NB4 (cell line): Measurements from ENCODE around the gene NDUFAF3.
A peak's percentile ranks its signal among the peaks of the same experiment; 100 is the strongest.

Experiments used
- DNase-seq: peaks from one replicate; pipeline ENCODE4 v3.0.0; 2010; ENCODE audit warnings: low read depth
- H3K4me3 ChIP-seq: one replicate; pipeline ENCODE4 v1.5.1; 2011; ENCODE audit warnings: mild to moderate bottlenecking, low read depth, low read length, moderate library complexity
- MYC ChIP-seq: IDR thresholded peaks from 2 replicates; pipeline ENCODE4 v1.6.1; 2011; ENCODE audit warnings: low read depth, low read length
- POLR2A ChIP-seq: IDR thresholded peaks from 2 replicates; pipeline ENCODE4 v1.6.1; 2011; ENCODE audit warnings: mild to moderate bottlenecking; ENCODE audit not compliant: insufficient read length; ENCODE audit errors: extremely low read depth
- TF ChIP-seq, protein P1 (sequence below): IDR thresholded peaks from one replicate; pipeline ENCODE4 v1.5.1; 2012; ENCODE audit warnings: low read depth, low read length
- TF ChIP-seq, protein P2 (sequence below): IDR thresholded peaks from 2 replicates; pipeline ENCODE4 v1.6.1; 2011; ENCODE audit warnings: low read depth, low read length

NDUFAF3 gene

DNA sequence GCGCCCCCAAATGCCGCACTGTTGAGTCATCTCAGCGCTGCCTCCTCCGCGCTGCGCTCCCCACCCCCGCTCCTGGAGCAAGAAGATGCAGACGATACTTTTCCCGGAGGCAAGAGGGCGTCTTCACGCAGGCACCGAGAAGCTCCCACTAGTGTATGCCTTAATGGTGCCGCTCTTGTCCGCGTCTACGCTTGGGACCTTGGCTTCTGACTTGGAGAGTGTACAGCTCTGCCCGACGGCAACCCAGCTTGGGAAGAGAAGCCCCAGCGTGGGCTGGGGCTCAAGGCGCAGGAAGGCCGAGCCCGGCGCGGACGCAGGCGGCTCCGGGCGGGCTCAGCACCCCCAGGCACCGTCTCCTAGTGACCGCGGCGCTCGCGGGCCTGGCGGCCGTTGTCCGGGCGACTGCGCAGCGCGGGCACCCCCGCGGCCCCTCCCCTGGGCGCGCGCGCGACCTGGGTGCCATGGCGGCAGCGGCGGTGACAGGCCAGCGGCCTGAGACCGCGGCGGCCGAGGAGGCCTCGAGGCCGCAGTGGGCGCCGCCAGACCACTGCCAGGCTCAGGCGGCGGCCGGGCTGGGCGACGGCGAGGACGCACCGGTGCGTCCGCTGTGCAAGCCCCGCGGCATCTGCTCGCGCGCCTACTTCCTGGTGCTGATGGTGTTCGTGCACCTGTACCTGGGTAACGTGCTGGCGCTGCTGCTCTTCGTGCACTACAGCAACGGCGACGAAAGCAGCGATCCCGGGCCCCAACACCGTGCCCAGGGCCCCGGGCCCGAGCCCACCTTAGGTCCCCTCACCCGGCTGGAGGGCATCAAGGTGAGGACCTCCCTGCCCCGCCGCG is 31.9 kb upstream of the NDUFAF3 start, which contains the start of gene P4HTM:
TSS of gene P4HTM (plus strand) at position 446 of the 840 bp plus-strand sequence. CDS start at position 462, 16 bp downstream.
- peak; percentile 85 for DNase-seq
- TF ChIP-seq POLR2A (no peak), MYC (no peak)
- TF ChIP-seq, protein P1, sequence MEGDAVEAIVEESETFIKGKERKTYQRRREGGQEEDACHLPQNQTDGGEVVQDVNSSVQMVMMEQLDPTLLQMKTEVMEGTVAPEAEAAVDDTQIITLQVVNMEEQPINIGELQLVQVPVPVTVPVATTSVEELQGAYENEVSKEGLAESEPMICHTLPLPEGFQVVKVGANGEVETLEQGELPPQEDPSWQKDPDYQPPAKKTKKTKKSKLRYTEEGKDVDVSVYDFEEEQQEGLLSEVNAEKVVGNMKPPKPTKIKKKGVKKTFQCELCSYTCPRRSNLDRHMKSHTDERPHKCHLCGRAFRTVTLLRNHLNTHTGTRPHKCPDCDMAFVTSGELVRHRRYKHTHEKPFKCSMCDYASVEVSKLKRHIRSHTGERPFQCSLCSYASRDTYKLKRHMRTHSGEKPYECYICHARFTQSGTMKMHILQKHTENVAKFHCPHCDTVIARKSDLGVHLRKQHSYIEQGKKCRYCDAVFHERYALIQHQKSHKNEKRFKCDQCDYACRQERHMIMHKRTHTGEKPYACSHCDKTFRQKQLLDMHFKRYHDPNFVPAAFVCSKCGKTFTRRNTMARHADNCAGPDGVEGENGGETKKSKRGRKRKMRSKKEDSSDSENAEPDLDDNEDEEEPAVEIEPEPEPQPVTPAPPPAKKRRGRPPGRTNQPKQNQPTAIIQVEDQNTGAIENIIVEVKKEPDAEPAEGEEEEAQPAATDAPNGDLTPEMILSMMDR = no peak
- TF ChIP-seq, protein P2, sequence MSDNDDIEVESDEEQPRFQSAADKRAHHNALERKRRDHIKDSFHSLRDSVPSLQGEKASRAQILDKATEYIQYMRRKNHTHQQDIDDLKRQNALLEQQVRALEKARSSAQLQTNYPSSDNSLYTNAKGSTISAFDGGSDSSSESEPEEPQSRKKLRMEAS = no peak

DNA sequence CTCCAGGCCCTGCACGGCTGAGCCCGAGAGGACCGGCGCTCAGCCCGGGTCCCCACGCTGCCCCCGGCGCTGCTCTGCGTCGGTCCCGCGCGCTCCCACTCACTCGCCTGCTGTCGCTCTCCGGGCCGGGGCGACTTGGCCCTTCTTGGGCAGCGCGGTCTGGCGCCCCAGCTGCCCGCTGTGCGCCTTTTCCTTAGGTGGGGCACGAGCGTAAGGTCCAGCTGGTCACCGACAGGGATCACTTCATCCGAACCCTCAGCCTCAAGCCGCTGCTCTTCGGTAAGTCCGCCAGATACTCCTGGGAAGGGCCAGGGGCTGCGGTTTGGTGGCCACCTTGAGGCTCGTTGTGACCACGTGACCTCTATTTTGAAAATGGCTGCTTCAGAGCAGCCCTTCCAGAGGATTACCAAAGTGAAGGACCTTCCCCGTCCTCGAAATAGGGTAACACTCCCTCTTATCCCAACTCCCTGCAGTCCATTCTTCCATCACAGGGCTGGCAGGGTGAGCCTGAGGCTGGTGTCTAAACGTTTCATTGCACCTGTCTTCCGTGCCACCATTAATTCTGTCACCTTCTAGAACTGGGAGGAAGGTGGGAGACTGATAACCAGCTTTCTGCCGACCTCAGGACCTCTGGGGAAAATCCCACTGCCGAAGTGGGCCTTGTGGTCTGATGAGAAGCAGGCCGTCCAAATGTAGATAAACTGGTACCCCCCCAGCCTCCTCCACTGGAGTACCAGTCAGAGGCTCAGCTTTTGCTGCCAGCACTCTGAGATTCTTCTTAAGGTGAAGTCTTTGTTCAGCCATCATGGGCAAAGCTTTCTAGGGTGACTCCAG is 31.1 kb upstream of the NDUFAF3 start:
- TF ChIP-seq, protein P2 = no peak
- TF ChIP-seq MYC (no peak), POLR2A (no peak)
- TF ChIP-seq, protein P1 = no peak
- DNase-seq = no peak
- no peak overlapping the region for H3K4me3 ChIP-seq

More for the DNA sequence above, 31.9 kb upstream of the NDUFAF3 start, which contains the start of gene P4HTM:
- H3K4me3 ChIP-seq = peak within 1 kb of the TSS; percentile 51

DNA sequence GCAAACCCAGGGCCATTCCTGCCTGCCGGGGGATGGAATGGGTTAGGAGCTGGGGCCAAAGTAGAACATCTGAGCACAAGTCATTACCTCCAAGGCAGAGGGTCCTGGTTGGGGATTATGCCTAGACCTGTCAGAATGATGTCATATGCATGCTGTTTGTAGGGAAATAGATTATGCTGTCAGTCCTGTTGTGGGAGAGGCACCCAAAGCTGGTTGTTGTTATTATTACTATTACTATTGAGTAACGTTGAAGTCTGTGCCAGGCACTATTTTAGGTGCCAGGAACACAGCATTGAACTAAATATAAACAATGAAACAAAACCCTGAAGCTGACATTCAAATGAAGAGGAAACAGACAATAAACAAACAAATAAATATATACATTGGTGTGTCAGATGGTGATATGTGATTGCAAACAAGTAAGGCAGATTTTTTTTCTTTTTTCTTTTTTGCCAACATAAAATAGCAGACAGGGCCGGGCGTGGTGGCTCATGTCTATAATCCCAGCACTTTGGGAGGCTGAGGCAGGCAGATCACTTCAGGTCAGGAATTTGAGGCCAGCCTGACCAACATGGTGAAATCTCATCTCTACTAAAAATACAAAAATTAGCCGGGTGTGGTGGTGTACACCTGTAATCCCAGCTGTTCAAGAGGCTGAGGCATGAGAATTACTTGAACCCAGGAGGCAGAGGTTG is 29.9 kb upstream of the NDUFAF3 start:
- no peak overlapping the region for H3K4me3 ChIP-seq
- DNase-seq = no peak
- no peak for TF ChIP-seq MYC
- TF ChIP-seq, protein P1 = no peak
- TF ChIP-seq, protein P2 = no peak
- TF ChIP-seq POLR2A = no peak

DNA sequence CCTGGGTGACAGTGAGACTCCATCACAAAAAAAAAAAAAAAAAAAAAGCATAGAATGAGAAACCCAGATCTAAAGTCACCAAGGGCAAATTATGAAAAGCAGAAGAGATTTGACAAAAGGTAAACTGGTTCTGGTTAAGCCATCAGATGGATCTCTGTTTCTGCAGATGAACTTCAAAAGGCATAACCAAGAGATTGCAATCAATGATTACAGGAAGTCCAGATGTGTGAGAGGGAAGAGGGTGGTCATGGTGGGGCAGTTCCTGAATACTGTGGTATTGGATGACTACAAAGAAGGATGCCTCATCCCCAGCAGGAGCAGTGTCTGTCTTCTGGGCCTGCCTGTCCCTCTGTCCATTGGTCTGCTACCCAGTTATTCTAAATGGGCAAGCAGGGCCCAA is 28.1 kb upstream of the NDUFAF3 start:
- TF ChIP-seq POLR2A (no peak), MYC (no peak)
- TF ChIP-seq, protein P2 = no peak
- TF ChIP-seq, protein P1 = no peak
- peak; percentile 33 for DNase-seq
- no peak overlapping the region for H3K4me3 ChIP-seq

DNA sequence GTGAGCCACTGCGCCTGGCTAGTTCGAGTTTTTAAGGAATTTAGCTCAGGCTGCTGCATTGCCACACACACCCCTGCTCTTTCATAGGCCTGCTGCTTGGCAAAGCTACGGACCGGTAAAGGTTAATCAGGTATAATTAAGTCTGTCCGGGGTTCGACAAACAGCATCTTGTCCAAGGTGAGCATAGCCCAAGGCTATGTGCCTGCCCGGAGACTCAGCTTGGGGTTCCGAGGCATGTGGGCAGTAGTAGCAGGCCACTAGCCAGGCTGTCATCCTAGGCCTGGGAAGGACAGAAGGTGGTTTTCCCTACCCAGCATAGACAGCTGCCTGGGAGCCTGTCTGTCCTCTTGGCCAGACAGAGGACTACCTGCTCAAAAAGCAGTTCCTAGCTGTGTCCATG is 25.3 kb upstream of the NDUFAF3 start:
- no peak overlapping the region for H3K4me3 ChIP-seq
- TF ChIP-seq, protein P2 = no peak
- TF ChIP-seq, protein P1 = no peak
- TF ChIP-seq MYC = no peak
- no peak for TF ChIP-seq POLR2A
- DNase-seq = no peak
